ENCODE data around the gene MKNK2.

Gene MKNK2

GRCh38 chr19:2047076-2047448, 4.0 kb downstream of the MKNK2 start:
- DNase-seq (ENCODE audit: low read depth, low spot score), result no peak
- in situ Hi-C loops (cut with HindIII; ENCODE audit: low sequenced_read_pairs), result no loop called here
- no peak for TF ChIP-seq CTCF (IDR thresholded peaks at IDR 0.05; ENCODE audit: low read depth, low read length)
- no peak overlapping the region for H3K4me3 ChIP-seq (ENCODE audit: low read depth, low read length)

- in situ Hi-C loops (cut with HindIII; ENCODE audit: low sequenced_read_pairs), result no loop called here
- TF ChIP-seq CTCF (IDR thresholded peaks at IDR 0.05; ENCODE audit: low read depth, low read length), result no peak
- H3K4me3 ChIP-seq (ENCODE audit: low read depth, low read length), result no peak overlapping the region
- DNase-seq (ENCODE audit: low read depth, low spot score), result no peak
Measured at GRCh38 chr19:2046046-2046907, 4.8 kb downstream of the MKNK2 start.

GRCh38 chr19:2045501-2046045, 5.5 kb downstream of the MKNK2 start:
- DNase-seq (ENCODE audit: low read depth, low spot score), result no peak
- in situ Hi-C loops (cut with HindIII; ENCODE audit: low sequenced_read_pairs), result no loop called here
- no peak for TF ChIP-seq CTCF (IDR thresholded peaks at IDR 0.05; ENCODE audit: low read depth, low read length)
- H3K4me3 ChIP-seq (ENCODE audit: low read depth, low read length), result no peak overlapping the region

- in situ Hi-C loops (cut with HindIII; ENCODE audit: low sequenced_read_pairs), result no loop called here
- no peak overlapping the region for H3K4me3 ChIP-seq (ENCODE audit: low read depth, low read length)
- no peak for TF ChIP-seq CTCF (IDR thresholded peaks at IDR 0.05; ENCODE audit: low read depth, low read length)
- DNase-seq (ENCODE audit: low read depth, low spot score), result no peak
Measured at GRCh38 chr19:2044709-2045500, 6.1 kb downstream of the MKNK2 start.

- no peak overlapping the region for H3K4me3 ChIP-seq (ENCODE audit: low read depth, low read length)
- in situ Hi-C loops (cut with HindIII; ENCODE audit: low sequenced_read_pairs), result no loop called here
- TF ChIP-seq CTCF (IDR thresholded peaks at IDR 0.05; ENCODE audit: low read depth, low read length), result no peak
- no peak for DNase-seq (ENCODE audit: low read depth, low spot score)
Measured at GRCh38 chr19:2043961-2044708, 6.9 kb downstream of the MKNK2 start.

- DNase-seq (ENCODE audit: low read depth, low spot score), result no peak
- no peak for TF ChIP-seq CTCF (IDR thresholded peaks at IDR 0.05; ENCODE audit: low read depth, low read length)
- in situ Hi-C loops (cut with HindIII; ENCODE audit: low sequenced_read_pairs), result no loop called here
- no peak overlapping the region for H3K4me3 ChIP-seq (ENCODE audit: low read depth, low read length)
Measured at GRCh38 chr19:2043251-2043641, 7.8 kb downstream of the MKNK2 start.
